Right hindlimb (tissue), 1 donor: ENCODE results near the gene SNRNP35.
"Not testable (repeated sequence)": the region's sequence is repeated elsewhere in the genome, so short reads cannot be mapped to it uniquely, and the experiment has no call there.

Experiments
- DNase-seq: peaks from one replicate; pipeline ENCODE4 v3.0.0-alpha.2; 2018

The SNRNP35 gene

DNA sequence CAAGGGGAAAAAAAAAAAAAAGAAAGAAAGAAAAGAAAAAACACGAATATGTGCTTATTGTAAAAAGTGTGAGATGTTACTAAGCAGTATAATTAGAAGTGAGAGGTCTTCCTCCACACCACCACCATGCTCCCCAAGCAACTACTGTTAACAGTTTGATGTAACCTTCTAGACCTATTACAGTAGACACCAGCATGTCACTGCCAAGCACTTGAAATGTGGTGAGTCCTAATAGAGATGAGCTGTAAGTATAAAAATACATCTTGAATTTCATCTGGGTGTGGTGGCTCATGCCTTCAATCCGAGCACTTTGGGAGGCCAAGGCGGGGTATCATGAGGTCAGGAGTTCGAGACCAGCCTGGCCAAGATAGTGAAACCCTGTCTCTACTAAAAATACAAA lies 8.1 kb upstream of the SNRNP35 start:
- no peak for DNase-seq

DNA sequence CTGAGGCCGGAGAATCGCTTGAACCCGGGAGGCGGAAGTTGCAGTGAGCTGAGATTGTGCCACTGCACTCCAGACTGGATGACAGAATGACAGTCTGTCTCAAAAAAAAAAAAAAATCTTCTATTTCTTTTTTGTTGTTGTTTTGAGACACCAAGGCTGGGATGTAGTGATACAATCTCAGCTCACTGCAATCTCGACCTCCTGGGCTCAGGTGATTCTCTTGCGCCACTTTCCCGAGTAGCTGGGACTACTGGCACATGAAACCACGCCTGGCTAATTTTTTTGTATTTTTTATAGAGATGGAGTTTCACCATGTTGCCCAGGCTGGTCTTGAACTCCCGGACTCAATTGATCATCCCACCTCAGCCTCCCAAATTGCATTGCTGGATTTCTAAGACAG lies 7.3 kb upstream of the SNRNP35 start:
- no peak for DNase-seq

DNA sequence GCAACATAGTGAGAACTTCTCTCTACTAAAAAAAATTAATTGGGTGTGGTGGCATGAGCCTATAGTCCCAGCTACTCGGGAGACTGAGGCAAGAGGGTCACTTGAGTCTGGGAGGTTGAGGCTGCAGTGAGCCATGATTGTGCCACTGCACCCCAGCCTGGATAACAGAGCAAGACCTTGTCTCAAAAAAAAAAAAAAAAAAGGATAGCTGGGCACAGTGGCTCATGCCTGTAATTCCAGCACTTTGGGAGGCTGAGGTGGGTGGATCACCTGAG lies 5.7 kb upstream of the SNRNP35 start:
- not testable (repeated sequence) for DNase-seq

DNA sequence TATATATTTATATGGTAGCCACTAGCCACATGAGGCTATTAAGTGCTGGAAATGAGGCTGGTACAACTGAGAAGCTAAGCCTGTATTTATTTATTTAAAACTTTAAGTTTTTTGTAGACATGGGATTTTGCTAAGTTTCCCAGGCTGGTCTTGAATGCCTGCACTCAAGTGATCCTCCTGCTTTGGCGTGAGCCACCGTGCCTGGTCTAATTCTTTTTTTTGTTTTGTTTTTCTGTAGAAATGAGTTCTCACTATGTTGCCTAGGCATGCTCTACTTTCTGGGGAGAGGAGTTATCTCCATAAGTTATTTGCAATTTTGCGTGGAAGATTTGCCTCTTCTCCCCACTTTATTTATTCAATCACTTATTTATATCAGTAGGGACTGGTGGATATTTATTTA lies 4.8 kb upstream of the SNRNP35 start:
- DNase-seq: no peak

DNA sequence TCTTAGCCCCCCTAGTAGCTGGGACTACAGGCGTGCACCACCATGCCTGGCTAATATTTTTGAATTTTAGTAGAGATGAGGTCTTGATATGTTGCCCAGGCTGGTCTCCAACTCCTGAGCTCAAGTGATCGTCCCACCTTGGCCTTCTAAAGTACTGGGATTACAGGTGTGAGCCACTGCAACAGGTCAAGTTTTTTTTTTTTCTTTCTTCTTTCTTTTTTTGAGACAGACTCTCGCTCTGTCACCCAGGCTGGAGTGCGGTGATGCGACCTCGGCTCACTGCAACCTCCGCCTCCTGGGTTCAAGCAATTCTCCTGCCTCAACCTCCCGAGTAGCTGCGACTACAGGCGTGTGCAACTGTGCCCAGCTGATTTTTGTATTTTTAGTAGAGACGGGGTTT lies 5.2 kb downstream of the SNRNP35 start:
- DNase-seq: not testable (repeated sequence)

DNA sequence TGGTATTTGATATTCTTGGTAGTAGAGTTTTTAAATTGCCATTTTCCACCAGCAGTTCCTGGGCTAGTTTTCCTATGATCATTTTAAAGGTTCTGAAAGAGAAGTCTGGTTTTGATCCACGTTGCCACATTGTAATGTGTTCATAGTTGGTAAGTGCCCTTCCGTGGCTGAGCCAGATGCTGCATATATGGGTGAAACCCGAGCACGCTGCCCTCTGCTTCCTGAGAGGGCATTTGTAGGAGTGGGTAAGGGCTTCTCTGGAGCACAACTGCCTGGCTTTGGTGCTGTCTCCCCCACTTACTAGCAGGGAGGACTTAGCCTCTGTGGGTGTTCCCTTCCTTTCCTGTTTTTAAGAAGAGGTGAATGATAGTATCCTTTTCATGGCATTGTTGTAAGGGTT lies 7.1 kb downstream of the SNRNP35 start:
- no peak for DNase-seq

DNA sequence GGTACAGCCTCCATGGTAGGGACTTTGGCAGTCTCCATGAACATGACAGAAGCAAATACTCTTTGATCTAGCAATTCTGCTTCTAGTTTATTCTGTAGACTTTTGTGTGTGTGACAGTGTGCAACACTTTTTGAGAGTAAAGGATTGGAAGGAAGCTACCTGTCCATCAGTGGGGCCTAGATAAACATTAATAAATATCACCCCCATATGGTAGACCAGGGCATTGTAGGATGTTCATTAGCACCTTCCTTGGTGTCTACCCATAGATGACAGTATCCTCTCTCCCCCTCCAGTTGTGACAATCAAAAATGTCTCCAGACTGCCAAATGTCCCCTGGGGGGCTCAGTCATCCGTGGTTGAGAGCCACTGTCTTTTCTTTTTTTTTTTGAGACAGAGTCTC lies 10.8 kb downstream of the SNRNP35 start:
- DNase-seq: no peak

DNA sequence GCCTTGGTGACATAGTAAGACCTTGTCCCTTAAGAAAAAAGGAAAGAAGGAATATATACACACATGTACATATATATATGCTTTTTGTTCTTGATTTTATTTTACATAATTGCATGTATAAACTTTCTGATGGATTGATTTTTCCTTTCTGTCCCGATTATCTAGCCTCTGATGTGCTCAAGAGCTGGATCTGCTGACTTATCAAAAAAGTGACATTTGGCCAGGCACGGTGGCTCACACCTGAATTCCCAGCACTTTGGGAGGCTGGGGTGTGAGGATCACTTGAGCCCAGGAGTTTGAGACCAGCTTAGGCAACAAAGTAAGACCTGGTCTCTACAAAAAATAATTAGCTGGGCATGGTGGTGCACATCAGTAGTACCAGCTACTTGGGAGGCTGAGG lies 12.0 kb downstream of the SNRNP35 start:
- DNase-seq: no peak

DNA sequence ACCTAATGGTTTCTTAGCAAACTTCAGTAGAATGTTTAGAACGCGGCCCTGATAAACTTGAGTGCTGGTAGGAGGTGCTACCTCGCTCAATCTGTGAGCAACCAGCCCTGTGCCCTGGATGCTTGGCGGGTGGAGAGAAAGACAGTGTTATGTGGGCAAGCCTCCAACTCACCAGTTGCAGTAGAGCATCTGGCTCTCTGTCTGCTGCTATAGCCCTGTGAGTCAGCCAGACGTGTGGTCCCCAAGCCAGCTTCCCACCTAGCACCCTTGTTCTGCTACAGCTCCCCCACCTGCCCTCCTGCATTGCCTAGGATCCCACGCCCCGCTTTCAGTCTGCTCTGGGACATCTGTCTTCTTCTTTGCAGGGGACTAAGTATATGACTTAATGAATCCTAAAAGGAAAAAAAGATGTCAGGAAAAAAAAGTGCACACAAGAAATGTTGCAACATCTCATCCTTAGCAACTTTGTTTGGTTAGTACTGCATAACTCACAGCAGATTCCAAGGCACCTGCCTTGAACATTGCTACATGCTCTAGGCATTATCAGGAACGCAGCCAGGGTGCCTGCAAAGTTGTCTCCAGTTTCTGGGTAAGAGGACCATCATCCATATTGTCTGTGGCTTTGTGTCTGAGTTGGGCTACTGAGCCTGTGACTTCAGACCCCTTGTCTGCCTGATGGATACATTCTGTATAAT lies 13.6 kb downstream of the SNRNP35 start:
- DNase-seq: peak; percentile 13

DNA sequence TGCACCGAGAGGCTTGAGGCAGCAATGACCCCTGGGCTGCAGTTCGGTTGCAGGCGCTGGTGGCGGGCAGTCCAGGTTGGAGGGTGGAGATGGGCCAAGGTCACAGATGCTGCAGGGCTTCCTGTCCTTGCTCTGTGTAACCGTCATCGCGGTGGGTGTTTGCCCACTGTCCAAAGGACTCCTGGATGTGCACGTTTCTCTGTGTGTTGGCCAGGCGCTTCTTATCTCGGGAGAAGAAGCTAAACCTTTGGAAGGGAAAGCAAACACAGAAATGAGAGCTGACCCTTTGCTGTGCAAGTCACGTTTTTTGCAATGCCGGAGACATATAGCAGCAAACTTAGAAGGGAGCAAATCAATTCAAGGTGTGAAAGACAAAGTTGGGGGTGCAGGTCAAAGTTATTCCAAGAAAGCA lies 14.5 kb downstream of the SNRNP35 start:
- DNase-seq: no peak

DNA sequence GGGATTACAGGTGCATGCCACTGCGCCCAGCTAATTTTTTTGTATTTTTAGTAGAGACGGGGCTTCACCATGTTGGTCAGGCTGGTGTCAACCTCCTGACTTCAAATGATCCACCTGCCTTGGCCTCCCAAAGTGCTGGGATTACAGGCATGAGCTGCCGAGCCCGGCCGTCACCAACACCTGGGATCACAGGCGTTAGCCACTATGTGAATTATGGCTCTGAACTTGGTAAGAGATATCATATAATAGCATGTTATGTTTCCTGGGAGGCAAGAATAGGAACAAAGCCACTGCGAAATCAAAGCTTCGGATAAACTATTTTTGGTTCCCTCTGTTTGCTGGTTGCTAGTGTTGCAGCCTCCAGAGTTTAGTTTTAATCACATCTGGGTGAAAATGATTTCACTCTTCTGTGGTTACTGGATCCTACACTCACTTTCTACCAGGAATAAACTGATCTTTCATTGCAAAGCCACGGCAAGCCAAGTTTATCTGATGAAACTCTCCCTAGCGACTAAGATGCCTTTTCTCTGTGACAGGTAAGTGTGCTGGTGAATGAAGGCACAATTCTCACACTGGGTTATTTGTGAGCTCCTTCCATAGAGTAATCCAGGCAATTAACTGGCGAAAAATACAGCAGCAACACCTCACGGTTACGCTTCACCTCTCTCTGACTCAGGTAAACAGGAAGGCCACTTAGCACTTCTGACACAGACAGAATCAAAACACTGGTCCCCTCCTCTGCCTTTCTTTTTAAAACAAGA lies 16.7 kb downstream of the SNRNP35 start:
- DNase-seq: no peak

DNA sequence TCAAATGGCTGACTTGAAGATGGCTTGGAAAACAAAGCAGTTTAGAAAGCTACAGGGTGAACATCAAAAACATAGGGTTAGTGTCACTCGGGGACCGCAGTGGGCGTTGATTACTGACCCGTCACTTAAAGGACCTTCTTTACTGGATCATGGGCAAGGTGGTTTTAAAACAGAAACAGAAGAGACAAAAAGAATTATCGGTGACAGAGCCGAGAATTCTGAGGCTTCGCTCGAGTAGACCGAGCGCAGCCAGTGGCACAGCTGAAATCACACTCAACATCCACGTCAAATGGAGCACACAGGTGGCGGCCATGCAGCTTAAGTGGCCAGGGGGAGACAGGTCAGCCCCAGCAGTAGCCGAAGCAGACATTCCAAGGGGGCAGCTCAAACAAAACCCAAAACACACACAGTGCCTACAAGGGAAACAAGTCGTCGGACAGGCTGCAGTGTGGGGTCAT lies 17.3 kb downstream of the SNRNP35 start:
- DNase-seq: no peak

DNA sequence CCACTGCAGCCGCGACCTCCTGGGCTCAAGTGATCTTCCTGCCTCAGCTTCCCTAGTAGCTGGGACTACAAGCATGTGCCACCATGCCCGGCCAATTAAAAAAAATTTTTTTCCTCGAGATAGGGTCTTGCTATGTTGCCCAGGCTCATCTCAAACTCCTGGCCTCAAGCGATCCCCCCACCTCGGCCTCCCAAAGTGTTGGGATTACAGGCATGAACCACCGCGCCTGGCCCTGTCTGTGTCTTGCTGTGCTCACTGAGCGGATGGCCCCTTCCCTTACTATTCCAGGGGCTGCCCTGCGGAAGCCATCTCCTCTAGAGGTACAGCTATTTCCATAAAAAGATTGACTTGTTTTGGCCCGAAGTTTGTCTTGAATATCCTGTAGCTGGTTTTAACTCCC lies 20.1 kb downstream of the SNRNP35 start:
- DNase-seq: no peak

DNA sequence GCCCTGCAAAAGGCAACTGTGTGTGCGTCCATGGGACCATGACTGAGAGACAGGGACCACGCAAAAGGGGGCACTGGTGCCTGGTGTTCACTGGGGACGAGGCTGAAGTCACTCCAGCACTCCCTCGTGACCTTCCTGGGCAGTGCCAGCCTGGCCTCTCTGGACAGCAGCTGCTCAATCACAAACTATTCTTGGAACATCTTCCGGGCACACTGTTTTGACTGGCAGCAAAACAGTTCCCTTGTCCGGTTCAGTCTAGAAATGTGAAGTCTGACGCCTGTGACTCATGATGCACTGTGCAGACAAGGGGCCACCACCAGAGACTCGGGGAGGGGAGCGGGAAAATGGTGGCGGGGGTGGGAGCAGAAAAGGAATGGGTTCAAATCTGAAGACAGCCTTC lies 20.8 kb downstream of the SNRNP35 start:
- DNase-seq: peak; percentile 45

DNA sequence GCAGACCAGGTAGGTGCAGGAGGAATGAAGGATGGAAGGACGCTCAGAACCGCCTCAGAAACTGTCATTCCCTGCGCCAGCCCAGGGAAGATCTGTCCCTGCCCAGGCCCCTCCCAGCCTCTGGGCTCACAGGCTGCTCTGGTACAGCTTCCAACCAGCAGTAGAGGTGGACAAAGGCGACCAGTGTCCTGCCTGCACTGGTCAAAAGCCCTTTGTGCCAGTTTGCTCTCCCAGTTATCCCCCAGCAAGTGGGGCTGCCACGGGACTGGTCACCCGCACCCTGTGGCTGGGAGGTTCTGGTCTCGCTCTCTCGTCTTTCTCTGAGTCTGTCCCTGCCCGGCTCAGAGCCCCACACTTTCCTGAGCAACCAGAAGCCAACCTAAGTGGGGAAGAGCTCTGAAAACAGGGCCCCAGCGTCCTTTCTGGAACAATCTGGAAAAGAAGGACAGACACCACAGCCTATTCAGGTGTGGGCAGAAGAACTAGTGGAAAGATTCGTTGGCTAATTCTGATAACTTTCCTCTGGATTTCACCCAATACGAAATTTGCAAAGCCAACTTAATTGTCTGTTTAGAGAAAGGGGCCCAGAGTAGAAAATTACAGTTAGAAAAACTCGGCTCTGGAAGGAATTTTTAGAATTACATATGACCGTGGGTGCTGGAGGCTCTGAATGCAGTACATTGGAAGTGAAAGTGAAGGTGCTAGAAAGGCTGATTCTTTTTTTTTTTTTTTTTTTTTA lies 21.7 kb downstream of the SNRNP35 start:
- no peak for DNase-seq

DNA sequence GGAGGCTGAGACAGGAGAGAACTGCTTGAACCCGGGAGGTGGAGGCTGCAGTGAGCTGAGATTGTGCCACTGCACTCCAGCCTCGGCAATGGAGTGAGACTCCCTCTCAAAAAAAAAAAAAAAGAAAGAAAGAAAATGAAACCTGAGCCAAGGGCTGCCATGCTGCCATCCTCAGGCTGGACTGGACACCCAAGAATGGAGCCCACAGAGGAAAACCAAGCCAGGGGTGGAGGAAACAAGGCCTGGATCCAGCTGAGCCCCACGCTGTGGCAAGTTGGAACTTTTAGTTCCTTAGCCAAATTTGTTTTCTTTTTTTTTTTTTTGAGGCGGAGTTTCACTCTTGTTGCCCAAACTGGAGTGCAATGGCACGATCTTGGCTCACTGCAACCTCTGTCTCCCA lies 23.3 kb downstream of the SNRNP35 start:
- not testable (repeated sequence) for DNase-seq

DNA sequence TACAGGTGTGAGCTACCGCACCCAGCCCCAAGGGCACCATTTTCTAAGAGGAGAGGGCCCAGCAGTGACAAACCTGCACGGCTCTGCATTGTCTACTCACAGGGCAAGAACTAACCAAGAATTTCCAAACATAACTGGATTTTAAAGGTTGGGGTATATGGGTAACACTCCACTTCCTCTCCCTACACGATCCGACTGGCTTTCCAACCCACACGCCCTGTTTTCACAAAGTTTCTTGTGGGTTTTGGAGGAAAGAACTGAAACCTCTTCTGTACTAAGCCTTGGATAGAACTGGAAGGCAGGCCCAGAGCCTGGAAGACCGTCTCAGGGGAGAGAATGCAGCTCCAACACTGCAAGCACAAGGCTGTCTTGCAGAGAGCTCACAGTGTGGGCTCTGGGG lies 24.9 kb downstream of the SNRNP35 start:
- no peak for DNase-seq

DNA sequence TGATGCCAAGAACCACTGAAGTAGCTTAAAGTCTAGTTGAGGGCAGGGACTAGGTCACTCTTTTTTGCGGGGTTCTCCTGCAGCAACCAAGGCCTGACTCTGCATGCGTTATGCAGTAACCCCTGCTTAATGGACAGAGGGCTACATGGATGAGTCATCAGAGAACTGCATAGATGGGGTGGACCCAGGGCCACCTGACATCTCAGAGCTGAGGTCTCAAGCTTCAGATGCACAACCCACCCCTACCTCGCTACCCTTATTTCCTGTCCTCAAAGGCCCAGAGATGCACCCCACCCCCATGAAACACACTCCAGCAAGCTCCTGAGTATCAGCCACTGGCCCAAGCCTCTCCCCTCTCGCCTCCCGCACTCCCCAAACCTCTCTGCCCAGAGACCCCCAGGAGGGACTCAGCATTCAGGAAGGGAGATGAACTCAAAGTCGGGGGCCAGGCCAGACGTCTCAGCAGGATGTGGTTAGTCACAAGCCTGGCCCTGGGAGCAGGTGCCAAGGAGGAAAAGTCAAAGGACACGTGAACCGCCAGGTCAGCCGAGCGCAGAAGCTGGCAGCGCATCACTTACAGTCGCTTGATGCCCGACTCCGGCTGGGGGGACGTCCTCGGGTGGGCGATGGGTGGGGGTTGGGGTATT lies 25.8 kb downstream of the SNRNP35 start:
- no peak for DNase-seq

DNA sequence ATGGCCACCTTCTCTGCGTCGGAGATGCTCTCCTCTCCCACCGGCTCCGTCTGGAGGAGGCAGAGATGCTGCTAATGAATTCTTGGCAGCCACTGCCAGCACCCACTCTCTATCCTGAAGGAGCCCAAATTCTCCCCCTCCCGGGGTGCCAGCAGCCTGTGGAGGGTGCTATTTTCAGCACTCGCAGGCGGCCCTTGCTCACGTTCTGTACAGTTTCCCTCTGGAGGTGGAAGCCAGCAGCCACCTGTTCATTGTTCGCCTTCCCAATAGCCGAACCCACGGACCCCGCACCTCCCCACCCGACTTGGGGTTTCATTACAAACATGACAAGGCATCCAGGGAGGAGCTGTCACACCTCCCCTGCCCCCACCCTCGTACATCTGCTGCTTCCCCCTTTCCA lies 27.8 kb downstream of the SNRNP35 start:
- DNase-seq: no peak

DNA sequence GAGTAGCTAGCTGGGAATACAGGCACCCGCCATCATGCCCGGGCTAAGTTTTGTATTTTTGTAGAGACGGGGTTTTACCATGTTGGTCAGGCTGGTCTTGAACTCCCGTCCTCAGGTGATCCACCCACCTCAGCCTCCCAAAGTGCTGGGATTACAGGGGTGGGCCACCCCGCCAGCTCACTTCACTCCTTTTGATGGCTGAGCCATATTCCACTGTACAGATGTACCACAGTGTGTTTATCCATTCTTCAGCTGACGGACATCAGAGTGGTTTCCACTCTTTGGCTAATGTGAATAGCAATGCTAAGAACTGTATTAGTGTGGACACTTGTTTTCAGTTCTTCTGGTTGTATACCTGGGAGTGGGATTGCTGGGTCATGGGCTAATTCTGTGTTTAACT lies 29.5 kb downstream of the SNRNP35 start:
- DNase-seq: no peak

DNA sequence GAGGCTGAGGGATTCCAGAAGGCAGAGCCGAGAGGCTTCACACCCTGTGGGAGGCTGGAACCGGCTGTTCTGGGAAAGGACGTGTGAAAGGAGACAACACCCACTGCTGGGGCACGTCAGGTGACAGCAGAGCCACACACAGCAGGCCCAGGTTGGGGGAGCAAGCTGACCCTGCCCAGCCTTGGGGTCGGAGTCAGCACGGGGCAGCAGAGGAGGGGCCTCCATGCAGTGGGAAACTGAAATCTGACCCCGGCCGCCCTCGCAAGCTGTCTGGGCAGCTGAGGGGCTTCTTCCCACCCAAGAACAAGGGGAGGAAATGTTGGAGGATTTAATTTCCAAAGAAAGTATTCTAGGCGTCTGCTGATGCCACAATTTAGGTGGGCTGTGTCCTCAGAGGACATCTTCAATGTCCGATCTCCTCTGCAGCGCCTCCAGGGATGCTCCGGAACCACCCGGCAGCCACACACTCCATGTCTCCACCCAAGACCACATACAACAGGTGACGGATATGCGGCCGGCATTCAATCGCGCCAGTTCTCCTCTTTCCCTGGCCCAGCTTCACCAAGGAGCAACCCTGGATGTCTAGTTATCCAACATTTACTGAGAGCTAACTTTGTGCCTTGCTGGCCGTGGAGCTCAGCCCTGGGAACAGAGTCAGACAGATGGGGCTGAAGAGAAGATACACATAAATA lies 30.7 kb downstream of the SNRNP35 start:
- DNase-seq: no peak

DNA sequence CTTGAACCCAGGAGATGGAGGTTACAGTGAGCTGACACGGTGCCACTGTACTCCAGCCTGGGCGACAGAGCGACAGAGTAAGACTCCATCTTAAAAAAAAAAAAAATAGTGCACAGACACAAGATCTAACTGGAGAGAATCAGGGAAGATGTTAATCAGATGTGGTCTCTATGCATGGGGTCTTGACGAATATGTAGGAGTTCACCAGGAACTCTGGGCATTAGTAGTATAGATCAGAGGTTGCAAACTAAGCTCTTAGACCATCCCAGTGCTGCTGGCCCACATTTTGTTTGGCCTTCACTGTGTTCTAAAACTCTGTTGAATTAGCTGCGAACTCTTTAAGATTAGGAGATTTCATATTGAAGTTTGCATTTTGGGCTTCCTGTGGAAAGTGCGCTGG lies 31.6 kb downstream of the SNRNP35 start:
- no peak for DNase-seq

DNA sequence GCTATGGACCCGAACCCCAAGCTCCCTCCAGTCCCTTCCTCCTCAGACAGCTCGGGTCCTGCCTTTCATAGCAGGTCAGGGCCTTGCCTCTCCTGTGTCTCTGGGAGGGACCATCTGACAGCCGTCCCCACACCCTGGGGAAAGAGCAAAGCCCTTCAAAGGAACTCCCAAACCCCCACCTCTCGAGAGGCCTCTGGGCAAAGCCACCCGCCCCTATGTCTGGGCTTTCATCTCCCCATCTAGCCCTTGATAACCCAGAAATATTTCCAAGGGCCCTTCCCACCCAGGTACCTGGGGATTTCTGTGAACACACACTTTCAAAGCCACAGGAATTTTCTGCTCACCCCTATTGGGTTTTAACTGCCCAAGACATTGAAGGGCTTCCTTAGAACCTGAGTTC lies 32.1 kb downstream of the SNRNP35 start:
- DNase-seq: peak; percentile 7
